HL-60 (cell line): ENCODE results near the gene ZNF423.

ENCODE experiments used
- DNase-seq, 2 experiments: peaks; one replicate each; pipeline ENCODE4 v3.0.0-alpha.2; 2010 to 2020; ENCODE audit warnings: low read depth in 1 of 2, low spot score in 1 of 2
- H3K27ac ChIP-seq: fragments of 250-450 bp; sonication (Bioruptor Pico); replicated peaks from 2 replicates; pipeline ENCODE4 v1.5.1; 2020; ENCODE audit warnings: mild to moderate bottlenecking, moderate library complexity
- H3K27me3 ChIP-seq: fragments of 250-450 bp; sonication (Bioruptor Pico); 2 replicates; pipeline ENCODE4 v1.5.1; 2021; ENCODE audit warnings: mild to moderate bottlenecking, moderate library complexity; ENCODE audit not compliant: insufficient read depth, poor library complexity, severe bottlenecking
- H3K4me3 ChIP-seq: replicated peaks from 2 replicates; pipeline ENCODE4 v1.5.1; 2011; ENCODE audit warnings: mild to moderate bottlenecking, control low read depth, low read length; ENCODE audit not compliant: insufficient read depth
- GABPA ChIP-seq: IDR thresholded peaks from 2 replicates; pipeline ENCODE4 v1.6.1; 2012; ENCODE audit warnings: low read depth
- POLR2AphosphoS5 ChIP-seq: IDR thresholded peaks from 2 replicates; pipeline ENCODE4 v1.6.1; 2012; ENCODE audit warnings: low read depth
- SPI1 ChIP-seq: IDR thresholded peaks from 2 replicates; pipeline ENCODE4 v1.6.1; 2012; ENCODE audit warnings: low read depth, mild to moderate bottlenecking, borderline replicate concordance
- TF ChIP-seq, protein P1 (sequence below): IDR thresholded peaks from 2 replicates; pipeline ENCODE4 v1.6.1; 2012; ENCODE audit warnings: low read depth; ENCODE audit not compliant: insufficient replicate concordance
- TF ChIP-seq, protein P2 (sequence below): IDR thresholded peaks from one replicate; pipeline ENCODE4 v1.5.1; 2011; ENCODE audit warnings: low read length, control low read depth, inconsistent platforms; ENCODE audit not compliant: insufficient read depth

The ZNF423 gene

DNA sequence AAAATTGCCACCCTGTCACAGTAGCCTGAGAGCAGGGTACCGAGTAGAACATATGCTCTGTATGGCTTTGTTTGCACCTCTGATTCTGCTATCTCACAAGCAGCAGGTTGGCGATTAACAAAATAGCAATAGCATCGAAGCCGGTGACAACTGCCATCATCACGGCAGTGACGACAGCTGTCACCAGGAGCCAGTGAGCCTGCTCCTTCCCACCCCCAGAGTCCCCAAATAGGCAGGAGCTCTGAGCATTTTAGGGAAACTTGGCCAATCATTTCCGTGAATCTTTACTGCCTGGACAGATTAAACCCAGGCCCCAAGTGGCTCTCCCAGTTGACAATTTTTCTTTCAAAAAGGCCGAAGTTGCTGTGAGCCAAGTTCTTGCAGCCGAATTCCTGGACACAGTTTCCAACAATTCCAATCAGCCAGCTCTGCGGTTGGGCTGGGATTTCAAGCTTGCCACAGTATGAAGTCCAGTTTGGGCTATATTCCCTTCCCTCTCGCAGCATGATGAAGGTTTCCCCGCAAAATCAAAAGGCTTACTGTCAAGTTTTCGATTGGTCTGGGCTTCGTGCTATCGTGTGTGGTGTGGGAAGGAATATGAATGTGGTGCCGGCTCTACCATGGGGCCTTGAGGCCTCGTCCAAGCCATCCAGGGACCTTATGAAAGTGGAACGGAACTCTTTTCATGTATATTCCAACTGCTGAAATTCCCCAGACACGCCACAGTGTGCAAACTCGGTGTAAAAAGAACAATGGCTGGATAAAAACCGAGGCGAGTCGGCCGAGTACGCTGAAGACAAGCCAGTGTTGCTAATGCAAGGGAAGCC, 295.7 kb downstream of the ZNF423 start:
- Histone ChIP-seq H3K4me3 (no peak overlapping the region), H3K27ac (no peak overlapping the region), H3K27me3 (no peaks in the 10 kb centered on the region)
- TF ChIP-seq, protein P1, sequence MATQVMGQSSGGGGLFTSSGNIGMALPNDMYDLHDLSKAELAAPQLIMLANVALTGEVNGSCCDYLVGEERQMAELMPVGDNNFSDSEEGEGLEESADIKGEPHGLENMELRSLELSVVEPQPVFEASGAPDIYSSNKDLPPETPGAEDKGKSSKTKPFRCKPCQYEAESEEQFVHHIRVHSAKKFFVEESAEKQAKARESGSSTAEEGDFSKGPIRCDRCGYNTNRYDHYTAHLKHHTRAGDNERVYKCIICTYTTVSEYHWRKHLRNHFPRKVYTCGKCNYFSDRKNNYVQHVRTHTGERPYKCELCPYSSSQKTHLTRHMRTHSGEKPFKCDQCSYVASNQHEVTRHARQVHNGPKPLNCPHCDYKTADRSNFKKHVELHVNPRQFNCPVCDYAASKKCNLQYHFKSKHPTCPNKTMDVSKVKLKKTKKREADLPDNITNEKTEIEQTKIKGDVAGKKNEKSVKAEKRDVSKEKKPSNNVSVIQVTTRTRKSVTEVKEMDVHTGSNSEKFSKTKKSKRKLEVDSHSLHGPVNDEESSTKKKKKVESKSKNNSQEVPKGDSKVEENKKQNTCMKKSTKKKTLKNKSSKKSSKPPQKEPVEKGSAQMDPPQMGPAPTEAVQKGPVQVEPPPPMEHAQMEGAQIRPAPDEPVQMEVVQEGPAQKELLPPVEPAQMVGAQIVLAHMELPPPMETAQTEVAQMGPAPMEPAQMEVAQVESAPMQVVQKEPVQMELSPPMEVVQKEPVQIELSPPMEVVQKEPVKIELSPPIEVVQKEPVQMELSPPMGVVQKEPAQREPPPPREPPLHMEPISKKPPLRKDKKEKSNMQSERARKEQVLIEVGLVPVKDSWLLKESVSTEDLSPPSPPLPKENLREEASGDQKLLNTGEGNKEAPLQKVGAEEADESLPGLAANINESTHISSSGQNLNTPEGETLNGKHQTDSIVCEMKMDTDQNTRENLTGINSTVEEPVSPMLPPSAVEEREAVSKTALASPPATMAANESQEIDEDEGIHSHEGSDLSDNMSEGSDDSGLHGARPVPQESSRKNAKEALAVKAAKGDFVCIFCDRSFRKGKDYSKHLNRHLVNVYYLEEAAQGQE, result no peak
- no peak for TF ChIP-seq GABPA
- no peak for TF ChIP-seq SPI1
- TF ChIP-seq, protein P2, sequence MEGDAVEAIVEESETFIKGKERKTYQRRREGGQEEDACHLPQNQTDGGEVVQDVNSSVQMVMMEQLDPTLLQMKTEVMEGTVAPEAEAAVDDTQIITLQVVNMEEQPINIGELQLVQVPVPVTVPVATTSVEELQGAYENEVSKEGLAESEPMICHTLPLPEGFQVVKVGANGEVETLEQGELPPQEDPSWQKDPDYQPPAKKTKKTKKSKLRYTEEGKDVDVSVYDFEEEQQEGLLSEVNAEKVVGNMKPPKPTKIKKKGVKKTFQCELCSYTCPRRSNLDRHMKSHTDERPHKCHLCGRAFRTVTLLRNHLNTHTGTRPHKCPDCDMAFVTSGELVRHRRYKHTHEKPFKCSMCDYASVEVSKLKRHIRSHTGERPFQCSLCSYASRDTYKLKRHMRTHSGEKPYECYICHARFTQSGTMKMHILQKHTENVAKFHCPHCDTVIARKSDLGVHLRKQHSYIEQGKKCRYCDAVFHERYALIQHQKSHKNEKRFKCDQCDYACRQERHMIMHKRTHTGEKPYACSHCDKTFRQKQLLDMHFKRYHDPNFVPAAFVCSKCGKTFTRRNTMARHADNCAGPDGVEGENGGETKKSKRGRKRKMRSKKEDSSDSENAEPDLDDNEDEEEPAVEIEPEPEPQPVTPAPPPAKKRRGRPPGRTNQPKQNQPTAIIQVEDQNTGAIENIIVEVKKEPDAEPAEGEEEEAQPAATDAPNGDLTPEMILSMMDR, result no peak
- TF ChIP-seq POLR2AphosphoS5, result no peak
- no peak for DNase-seq

DNA sequence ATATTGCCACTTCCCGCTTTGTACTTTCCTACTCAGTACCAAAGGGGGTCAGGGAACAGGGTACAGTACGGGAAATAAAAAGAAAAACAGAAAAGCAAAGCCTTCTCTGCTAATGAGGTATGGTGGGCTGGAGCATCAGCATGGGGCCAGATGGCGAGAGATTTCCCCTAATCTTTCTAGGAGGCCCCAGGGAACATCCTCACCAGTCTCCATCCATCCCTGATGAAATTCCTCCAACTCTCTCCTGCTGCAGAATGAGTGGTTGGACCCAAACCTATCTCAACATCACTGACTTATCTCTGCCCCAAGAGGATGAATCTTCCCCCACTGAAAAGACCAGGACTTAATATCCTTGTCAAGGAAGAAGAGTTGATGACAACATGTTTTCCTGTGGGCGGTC, 296.7 kb downstream of the ZNF423 start:
- no peak for DNase-seq
- Histone ChIP-seq H3K4me3 (no peak overlapping the region), H3K27me3 (no peaks in the 10 kb centered on the region), H3K27ac (no peak overlapping the region)
- TF ChIP-seq, protein P2, result no peak
- no peak for TF ChIP-seq SPI1
- TF ChIP-seq POLR2AphosphoS5, result no peak
- TF ChIP-seq GABPA, result no peak
- TF ChIP-seq, protein P1, result no peak

DNA sequence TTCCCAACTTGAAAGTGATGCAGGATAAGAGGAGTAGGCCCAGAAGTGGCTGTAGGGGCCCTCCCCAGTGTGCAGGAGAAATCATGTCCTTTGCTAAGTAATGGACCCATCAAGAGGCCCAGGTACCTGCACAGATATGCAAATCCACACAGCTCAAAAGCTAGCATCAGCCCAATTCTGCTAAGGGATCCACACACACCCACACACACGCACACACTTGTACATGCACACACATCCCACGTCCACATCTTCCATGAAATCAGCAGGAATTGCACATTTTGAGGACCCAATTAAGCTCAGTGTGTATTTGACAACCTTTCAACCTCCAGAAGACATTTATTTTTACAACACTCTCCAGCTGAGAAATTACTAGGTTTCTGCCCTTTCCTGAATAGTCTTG, 297.5 kb downstream of the ZNF423 start:
- TF ChIP-seq, protein P1, result no peak
- TF ChIP-seq GABPA, result no peak
- H3K27ac ChIP-seq, result no peak overlapping the region
- DNase-seq, result no peak
- H3K27me3 ChIP-seq, result no peaks in the 10 kb centered on the region
- H3K4me3 ChIP-seq, result no peak overlapping the region
